Epidermal melanocyte (primary cell): ENCODE data around the gene HEPACAM.

ENCODE experiments used
- DNase-seq: peaks from one replicate; pipeline ENCODE4 v3.0.0; 2011; ENCODE audit warnings: low spot score; ENCODE audit not compliant: insufficient read length

The HEPACAM gene

DNA sequence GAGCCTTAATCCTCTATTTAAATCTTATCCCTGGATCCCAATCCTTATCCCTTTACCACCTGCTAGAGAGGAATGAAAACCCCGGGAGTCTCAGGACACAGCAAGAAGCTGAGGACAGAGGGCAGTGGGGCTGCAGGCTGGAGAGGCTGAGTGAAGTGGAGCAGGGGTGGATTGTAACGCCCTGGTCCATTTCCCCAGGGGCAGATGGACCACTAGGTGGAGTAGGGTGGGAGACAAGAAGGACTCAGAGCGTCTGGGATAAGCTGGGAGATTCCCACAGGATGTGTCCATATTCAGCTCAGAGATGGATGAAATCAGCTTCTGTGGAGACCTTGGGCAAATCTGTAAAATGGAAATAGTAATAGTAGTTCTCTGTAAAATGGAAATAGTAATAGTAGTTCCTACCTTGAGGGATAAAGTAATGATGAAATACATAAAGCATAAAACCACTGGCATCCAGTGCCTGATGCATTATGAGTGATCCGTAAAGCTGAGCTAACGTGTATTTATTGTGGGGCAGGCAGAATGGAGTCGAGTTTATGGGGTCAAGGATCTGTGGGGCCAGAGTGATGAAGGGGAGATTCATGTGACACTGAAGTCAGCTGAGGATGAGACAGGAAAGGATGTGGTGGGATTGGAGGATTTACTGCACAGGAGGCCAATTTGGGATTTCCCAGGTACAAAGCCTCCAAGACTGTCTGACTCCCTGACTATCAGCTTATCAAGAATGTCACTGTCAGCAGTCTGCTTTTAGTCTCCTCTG, 36.3 kb downstream of the HEPACAM start:
- DNase-seq: no peak

DNA sequence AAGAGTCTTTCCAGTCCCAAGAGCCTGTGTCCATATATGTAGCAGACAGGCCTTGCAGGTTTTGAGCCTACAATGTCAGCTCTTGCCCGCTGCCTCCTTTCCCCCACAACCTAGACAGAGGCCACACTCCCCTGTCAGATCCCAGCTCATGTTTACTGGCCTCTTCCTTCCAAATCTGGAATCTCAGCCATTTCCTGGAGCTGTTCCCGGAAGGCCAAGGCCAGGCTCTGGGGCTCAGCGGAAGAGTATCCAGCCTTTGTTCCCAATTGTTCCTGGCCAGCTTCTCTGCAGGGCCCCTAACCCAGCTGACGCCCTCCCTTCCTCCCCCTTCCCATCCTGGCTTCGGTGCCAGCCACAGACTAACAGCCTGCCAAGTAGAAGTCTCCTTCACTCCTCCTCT, 37.1 kb downstream of the HEPACAM start:
- no peak for DNase-seq

DNA sequence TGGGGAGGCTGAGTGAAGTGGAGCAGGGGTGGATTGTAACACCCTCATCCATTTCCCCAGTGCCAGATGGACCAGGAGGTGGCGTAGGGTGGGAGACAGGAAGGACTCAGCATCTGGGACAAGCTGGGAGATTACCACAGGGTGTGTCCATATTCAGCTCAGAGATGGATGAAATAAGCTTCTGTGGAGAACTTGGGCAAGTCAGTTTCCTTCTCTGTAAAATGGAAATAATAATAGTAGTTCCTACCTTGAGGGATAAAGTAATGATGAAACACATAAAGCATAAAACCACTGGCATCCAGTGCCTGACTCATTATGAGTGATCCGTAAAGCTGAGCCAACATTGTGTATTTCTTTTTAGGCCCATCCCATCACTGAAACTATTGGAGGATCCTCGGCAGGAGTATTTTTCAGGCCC, 37.6 kb downstream of the HEPACAM start:
- no peak for DNase-seq

DNA sequence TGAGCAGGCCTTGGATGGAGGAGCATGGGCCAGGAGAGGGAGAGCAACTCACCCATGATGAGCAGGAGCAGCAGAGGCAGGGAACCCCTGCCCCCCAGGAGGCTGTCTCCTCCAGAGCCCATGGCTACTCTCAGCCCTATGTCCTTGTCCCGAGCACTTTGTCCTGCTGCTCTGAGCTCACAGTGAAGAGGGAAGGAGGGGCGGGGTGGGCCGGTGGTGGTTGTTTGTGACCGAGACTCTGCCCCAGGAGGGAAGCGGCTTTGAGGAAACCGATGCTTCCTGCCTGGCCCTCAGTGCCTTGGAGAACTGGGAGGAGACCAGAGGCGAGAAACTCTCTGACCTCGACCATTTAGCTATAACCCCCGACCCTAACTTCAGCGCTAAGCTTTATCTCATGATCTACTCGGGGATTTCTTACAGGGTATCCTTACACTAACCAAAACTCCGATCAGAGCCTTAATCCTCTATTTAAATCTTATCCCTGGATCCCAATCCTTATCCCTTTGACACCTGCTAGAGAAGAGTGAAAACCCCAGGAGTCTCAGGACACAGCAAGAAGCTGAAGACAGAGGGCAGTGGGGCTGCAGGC, 38.1 kb downstream of the HEPACAM start, which contains the start of gene ROBO4:
Gene ROBO4 (minus strand): TSS at position 192 of the 589 bp plus-strand sequence. CDS start 70 bp downstream, at position 122.
- DNase-seq: no peak

DNA sequence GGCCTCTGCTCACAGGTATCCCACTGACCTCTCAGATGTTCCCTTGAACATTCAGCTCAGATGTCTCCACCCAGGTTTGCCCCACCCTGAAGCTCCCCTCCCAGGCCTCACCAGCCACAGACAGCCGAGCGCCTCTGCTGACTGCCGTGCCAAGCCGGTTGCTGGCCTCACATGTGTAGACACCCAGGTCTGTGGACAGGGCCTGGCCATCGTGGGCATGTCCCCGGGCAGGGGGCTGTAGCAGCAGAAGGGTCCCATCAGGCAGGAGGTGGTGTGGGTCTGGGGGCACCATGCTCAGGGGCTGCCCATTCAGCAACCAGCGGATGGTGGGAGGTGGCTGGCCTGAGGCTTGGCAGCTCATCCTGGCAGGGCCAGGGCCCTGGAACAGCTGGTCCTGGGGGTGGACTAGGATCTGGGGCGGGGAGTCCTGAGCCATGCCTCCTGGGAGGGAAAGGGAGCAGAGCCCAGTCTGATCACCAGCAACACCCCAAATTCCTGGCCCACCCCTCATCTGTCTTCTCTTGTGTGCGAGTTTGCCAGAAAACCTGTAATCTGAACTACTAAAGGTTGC, 38.9 kb downstream of the HEPACAM start:
- DNase-seq: no peak

DNA sequence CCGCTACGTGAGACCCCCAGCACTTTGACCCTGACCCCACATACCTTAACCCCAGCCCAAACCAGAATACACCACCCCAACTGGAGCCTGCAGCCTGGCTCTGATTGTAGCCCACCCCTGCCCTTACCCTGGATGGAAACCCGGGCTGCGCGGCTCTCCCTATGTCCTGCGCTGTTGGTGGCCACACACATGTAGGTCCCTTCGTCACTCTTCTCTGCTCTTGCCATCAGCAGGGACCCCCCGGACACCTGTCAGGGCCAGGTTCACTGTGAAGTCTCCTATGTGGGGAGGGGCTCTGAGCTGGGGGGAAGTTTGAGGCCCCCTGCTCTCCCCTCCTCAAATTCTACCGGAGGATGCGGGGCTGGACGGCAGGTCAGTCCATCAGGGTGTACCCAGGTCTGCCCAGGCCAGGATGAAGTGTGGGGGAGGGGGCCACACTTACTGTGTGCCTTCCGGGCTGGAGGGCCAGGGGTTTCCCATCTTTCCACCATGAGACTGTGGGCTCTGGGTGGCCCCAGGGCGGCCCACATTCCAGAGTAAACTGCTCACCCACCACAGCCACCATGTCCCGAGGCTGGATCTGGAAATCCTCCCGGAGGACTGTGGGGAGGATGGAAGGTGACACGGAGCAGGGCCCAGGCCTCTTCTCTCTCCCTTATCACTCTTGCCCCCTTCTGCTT, 39.6 kb downstream of the HEPACAM start:
- DNase-seq: no peak

DNA sequence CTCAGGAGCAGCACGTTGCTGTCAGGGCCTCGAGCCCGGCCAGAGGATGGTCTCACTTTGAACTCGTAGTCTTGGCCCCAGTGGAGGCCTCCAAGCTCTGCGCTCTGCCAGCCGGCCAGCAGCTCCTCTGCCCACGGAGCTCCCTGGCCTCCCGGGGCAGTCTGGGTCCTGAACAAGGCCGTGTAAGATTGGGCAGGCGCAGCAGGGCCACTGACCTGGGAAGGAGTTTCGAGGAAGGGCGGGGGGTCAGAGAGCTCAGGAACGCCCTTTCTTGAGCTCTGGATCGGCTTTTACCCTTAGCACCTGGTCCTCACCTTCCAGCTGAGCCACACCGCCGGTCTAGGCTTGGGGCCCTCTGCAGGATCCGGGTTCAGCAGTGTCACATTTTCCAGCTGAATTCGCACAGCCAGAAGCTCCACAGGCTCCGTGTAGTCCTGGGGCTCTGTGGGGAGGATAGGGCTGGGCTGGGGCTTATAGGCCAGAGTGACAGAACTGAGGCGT, 40.3 kb downstream of the HEPACAM start:
- no peak for DNase-seq

DNA sequence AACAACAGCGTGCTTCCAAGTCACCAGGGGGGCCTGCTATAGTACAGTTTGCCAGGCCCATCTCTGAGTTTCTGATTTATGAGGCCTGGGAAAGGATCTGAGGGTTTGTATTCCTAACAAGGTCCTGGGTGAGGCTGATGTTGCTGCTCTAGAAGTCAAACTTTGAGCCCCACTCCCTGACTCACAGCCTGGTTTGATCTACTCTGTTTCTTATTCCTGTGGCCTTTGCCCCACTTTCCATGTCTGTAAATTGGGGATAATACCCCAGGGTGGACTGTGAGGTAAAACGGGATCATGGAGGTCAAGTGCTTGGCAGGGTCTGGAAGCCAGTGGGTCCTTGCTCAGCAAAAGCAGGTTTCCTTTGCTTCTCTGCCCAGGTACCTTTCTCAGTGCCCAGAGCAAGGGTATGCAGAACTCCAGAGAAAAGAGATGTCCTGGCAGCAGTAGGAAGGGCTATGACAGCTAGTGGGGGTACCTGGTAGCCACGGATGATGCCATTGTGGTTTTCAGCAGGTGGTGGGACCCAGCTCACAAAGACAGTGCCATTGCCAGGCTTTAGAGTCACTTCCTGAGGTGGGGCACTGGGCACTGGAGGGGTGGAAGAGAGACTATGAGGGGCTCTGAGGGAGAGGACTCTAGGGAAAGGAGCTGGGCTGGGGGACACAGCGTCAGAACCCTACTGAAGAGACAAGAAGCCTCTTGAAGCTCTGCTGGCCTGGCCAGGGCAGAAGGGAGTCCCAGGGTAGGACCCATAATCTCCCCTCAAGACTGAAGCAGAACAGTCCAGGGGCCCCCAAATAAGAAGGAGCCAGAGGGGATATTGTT, 41.0 kb downstream of the HEPACAM start:
- DNase-seq: no peak

DNA sequence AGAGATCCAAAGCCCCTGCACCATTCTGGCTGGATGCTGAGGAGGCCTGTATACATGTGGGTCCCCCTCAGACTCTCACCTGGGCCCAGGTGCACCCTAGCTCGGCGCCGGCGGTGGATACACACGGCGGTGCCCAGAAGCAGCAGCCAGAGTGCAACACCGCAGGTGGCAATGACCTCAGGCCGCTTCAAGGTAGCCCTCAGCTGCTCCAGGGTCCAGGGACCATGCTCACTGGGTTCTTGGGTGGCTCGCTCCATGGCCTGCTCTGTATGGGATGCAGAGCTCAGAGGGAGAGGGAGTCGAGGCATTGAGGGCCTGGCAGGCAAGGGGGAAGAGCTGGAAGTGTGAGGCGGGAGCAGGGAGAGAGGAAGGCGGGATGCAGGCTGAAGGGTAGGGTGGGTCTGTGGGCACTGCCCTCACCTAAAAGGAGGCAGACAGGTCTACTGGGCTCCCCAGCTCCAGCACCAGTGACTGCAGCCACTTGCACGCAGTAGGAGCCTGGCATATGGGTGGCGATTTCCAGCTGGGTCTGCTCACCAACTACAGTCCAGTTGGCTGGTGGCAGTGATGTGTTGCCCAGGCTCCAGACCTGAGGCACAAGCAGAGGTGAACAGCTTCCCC, 42.0 kb downstream of the HEPACAM start:
- DNase-seq: no peak

DNA sequence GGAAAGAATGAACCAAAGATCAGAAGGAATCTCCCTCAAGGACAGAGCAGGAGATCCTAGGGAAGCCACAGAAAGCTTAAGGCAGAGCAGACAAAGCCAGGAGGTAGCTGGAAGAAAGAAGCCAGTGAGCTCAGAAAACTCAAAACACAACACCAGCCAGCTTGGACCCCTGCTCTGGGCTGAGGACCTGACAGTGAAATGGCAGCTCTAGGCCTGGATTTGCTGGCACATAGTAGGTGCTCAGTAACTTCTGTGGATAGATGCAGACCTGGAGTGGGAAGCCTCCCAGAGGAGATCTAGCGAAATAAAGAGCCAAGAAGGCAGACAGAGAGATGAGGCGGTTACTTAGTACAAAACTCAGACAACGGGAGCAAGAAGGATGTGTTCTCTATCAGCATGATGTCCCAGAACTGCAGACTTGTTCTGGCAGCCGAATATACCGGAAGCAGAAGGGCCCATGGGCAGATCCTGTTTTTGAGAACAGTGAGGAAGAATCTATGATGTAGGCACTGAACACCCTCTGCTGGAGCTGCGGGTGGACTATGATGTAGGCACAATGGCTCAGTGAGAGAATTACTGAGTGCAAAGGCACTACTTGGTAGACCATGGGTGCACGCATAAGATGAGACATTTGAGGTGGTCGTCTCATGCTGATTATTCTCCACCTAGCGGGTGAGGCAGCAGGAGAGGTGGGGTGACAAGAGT, 42.9 kb downstream of the HEPACAM start:
- no peak for DNase-seq

DNA sequence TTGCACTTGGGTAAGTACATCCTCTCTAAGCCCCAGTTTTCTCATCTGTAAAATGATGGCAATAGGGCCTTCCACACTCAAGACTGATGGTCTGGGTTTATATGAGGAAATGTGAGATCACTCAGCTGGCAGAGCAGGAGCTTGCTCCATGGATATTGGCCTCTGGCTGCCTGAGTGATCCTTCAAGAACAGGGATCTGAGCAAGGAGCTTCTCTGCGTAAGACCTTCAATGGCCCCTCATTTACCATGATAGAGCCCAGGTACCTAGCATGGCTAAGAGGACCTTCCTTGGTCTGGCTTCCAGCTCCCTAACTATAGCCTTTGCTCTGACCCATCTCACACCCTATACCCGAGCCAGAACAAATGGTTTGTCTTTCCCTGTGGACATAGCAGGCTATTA, 43.7 kb downstream of the HEPACAM start:
- no peak for DNase-seq

DNA sequence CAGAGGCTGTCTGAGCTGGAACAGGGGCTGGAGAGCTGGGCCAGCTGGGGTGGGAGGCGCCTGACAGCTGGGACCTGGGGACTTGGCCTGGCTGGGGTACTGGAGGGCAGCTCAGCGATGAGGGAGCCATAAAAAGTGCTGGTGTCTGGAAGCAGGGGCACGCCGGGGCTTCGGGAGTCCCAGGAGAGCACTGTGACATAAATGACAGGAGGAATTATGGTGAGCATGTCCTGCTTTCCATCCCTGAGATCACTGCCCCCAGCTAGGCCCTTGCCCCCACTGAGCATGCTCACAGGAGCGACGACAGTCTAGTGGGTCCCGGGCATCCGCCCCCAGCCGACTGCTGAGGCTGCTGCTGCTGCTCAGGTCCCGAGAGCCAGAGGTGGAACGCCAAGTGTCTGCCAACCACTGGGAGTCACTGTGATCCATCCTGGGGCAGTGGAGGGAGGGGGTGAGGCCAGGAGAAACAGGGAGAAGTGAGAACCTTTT, 44.4 kb downstream of the HEPACAM start:
- no peak for DNase-seq

DNA sequence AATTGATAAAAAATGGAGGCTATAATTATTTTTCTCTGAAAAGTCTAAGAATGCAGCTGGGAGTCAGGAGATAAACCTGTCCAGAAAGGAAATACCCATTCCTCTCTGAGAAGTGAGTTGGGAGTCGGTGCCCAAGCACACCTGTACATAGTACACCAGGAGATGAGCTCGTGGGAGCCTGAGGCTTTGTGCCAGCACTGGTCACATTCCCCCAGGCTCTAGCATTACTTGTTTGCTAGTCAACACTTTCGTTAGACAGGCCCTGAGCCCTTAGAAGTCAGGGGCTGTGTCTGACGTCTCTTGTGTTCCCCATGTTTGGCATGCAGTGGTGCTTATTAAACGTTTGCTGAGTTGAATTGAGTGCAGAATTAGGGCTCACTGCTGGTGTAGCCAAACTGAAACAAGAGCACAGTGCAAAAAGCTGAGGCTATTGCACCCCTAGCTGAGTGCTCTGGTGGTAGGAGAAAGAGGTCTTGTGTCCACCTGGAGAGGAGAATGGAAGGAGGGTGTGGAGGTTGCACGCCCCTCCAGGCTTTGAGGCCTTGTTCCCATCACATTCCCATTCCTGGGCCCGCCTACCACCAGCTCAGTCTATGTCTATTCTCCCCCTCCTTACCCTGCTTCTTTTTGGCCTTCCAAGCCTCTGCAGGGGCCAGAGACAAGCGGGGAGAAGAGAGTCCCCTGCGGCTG, 45.0 kb downstream of the HEPACAM start:
- DNase-seq: no peak

DNA sequence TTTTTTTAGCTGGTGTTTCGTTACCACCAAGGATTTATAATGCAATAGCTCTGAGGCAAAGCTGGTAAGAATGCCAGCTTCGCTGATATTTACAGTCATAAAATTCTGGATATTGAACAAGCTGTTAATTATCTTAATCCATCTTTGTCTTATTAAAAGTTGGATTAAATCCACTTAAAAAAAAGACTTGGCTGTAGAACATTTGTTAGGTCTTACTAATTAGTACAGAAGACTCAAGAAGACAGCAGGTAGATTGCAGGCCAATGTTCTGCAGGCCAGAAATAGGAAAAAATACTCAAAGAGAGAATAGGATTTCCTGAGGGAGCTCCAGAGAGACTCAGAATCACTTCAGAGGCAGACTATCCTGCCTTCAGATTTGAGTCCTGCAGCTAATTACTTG, 45.7 kb downstream of the HEPACAM start:
- DNase-seq: no peak

DNA sequence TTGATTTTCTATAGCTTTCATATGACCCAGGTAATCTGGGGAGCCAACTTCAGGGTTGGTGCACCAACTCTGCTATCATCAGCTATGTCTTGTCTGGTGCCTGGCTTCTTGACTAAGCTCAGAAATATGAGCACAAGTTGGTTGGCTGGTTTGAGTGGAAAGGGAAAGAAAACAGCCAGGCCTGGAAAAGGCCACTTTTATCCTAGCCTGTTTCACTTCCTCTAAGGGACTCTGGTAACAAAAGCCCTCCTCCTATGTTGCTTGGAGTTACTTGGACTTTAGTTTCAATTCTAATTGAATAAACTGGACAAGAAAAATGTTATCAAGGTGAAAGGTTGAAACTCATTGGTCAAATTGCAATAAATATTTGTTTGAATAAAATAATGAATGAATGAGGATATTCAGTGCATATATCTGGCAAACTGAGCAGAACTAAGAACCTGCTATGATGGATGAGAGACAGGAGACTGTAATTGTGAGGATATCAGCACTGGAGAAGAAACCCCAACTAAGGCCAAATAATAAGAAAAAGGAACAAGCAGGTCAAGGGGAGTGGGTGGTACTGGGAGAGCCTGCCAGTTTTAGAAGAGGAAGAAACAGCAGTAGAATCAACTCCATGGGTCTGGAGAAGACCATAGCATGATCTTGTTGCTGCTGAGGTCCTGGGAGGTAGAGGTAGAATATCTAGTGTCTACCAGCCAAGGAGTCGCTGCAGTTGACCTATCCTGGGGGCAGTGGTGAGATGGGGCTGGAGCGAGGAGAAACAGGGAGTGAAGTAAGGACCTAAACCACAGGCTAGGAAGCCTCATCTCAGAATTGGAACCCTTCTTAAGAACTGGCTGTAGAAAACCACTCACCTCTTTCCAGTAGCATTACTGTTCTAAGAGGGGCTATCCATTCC, 46.4 kb downstream of the HEPACAM start:
- DNase-seq: no peak

DNA sequence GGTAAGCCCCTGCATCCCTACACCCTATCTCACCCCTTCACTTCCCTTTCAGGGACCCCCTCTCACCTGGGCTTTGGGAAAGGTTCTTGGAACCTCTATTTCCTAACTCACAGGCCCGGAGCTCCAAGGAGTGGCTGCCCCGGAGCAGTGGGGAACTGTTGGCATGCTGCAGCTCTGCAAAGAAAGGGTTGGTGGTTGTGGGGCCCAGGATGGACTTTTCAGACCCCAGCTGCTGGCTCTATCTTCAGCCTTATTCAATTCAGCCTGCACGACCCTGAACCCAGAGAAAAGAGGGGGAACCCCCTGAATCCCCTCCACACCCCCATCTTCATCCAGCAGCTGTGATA, 48.2 kb downstream of the HEPACAM start:
- no peak for DNase-seq

DNA sequence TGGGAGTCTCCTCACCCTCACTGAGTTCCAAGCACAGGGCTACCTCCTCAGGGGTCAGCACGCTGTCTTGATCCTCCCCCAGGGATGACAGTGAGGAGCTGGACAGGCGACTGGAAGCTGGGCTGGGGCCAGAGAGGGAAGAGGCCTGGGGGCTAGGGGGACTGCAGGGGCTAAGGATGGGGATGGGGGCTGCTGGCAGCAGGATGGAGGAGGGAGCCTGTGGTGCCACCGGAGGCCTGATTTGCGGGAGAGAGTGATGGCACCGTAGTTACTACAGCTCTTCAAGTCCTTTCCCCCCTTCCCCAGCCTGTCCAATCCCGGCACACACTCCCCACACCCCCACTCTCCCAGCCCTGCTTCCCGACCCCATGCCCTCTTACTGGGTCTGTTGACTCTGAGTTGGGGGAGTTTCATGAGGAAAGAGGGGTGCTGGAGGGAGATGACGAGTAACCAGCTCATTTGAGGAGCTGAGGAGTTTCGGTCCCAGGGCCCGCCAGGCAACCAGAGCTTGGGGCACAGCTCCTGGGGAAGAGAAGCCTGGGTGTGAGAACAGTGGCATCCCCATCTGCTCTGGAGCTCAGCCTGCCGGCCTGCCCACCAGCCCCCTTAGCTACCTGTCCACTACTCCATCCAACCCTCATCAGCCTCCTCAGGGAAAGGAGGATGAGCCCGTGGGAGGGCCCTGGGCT, 48.7 kb downstream of the HEPACAM start:
- DNase-seq: no peak

DNA sequence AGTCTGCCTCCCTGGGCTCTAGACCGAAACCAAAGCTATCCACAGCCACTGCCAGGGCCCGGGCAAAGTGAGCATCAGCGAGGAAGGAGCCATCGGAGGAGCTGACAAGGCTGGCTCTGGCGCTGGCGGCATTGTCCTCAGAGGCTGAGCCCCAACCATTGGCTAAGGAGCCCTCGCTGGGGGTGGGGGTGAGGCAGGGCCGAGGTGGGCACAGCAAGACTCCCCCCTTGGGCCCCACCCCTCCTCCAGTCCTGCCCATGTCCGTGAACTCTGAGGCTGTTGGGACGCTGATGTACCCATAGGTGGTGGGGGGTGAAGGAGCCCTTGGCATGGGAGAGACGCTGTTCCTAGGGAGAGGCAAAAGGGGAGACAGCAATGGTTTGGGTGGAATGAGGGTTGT, 49.4 kb downstream of the HEPACAM start:
- no peak for DNase-seq
